GM12873 (cell line): ENCODE results near the gene TAGLN2.

Experiments used
- CTCF ChIP-seq: IDR thresholded peaks from 2 replicates; pipeline ENCODE4 v1.5.1; 2012; ENCODE audit warnings: low read depth, mild to moderate bottlenecking, moderate library complexity, low read length, control low read depth; ENCODE audit not compliant: insufficient read depth; ENCODE audit errors: missing control alignments

Gene TAGLN2

GRCh38 chr1:159890390-159890789 is 34.9 kb downstream of the TAGLN2 start:
- TF ChIP-seq CTCF = no peak

DNA sequence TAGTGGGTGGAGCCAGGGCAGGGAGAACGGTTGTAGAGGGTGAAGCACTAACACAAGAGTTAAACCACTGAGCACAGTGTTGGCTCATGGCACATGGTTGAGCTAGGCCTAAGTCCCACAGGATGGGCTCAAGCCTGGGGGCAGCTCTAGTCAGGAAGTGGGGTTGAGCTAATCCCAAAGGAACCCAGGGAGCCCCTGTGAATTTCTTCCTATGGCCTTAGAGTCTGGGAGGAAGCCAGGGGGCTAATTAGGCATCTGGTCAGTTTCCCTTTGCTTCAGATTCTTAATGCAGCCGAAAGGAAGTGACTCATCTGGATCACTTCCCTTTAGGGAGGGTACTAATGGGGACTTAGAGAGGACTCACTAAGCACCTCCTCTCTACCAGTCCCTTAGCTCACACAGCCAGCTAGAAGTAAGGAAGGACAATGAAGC is 35.5 kb downstream of the TAGLN2 start:
- TF ChIP-seq CTCF = no peak

DNA sequence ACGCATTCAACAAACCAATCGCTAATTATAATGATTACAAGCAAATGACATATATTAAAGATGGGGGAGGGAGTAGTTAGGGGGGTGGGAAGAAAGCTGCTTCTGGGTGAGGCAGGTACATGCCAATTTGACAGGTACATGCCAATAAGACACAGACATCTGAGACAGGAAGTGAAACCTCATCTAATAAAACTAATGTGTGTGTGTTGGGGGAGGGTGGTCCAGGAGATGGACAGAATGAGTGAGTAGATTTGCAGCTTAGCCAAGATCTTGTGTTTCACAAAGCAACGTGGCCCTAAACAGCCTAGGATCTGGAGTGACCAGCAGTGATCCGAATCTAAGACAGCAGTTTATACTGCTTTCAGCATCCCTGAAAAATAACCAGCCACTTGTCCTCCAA is 36.1 kb downstream of the TAGLN2 start:
- no peak for TF ChIP-seq CTCF

GRCh38 chr1:159884296-159884695 is 41.0 kb downstream of the TAGLN2 start:
- no peak for TF ChIP-seq CTCF

- TF ChIP-seq CTCF = no peak
Observed at GRCh38 chr1:159883134-159883533, 42.2 kb downstream of the TAGLN2 start.

- no peak for TF ChIP-seq CTCF
Observed at GRCh38 chr1:159882527-159882862, 42.8 kb downstream of the TAGLN2 start.

DNA sequence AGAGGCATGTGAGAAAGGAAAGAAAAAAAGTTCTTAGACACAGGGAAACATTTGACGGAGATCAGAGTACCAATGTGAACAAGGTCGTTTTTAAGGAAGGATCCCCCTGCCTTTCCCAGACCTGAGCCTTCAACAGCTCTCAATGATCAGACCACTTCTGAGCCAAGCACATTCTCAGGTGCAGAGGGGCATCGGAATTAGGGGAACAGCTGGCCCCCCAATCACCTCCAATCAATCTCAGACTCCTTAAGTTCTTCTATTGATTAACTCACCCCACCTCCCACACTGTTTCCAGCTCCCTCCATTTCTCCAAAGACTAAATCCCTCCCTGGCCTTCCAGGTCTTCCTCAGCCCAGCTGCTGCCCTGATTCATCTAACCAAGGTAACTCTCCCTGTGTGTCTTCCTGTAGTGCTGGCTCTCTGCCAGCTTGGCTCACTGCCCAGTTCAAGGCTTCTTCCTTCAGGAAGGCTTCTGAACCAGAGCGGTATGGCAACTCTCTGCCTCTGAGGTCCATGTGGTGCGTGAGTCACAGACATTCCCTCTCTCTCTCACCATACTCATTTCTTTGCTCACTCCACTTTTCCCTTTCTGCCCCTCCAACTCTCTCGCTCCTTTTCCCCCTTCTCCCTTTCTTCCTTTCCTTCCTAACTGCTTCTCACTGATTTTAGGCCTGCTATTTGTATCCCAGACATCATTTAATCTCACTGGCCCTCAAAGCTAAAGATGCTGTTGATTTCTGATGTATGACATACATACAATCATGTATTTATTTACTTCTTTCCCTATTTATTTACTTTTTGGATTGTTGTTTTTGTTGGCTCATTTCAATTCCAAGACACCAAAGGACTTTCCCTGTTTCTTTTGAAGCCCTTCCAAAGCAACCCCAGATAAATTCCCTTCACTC is 43.4 kb downstream of the TAGLN2 start:
- no peak for TF ChIP-seq CTCF
